OCI-LY7 (cell line): Measurements from ENCODE around the gene DEPDC1. TPM values are rescaled to one million over a fixed set of nuclear protein-coding genes. Genes with fewer than 3 reads are reported as not detected.
"Not testable (repeated sequence)": the region's sequence is repeated elsewhere in the genome, so short reads cannot be mapped to it uniquely, and the experiment has no call there.

Experiments
- BruUV-seq: library from RNA; stranded (reverse); fragments of 400-500 nt; replicated peaks from 2 replicates; lab custom pipeline; 2021; lab: Mats Ljungman, UMichigan
- CTCF ChIA-PET: fragments of 300-600 bp; sonication (Branson Sonifier 250); formaldehyde crosslinking; loops from one replicate; lab custom pipeline; 2022; ENCODE audit warnings: antibody characterized with exemption; ENCODE audit not compliant: unreplicated experiment; lab: Charles Lee
- POLR2A ChIA-PET: fragments of 300-600 bp; sonication (Branson Sonifier 250); formaldehyde crosslinking; loops from one replicate; lab custom pipeline; 2022; ENCODE audit warnings: antibody characterized with exemption; lab: Charles Lee
- DNase-seq: peaks from one replicate; pipeline ENCODE4 v3.0.0-alpha.2; 2015; ENCODE audit warnings: low spot score
- H2AFZ ChIP-seq: fragments of 200-600 bp; sonication (generic), shearing (Covaris generic); 2 replicates; pipeline ENCODE4 v1.6.1; 2014; ENCODE audit warnings: mild to moderate bottlenecking, antibody characterized with exemption, low read length, moderate library complexity
- H3K27ac ChIP-seq: fragments of 200-600 bp; sonication (generic); 2 replicates; pipeline ENCODE4 v1.5.1; 2014; ENCODE audit warnings: mixed run types, low read depth, mild to moderate bottlenecking, moderate library complexity, low read length, inconsistent platforms; ENCODE audit not compliant: poor library complexity, severe bottlenecking
- H3K36me3 ChIP-seq: fragments of 200-600 bp; sonication (generic); 2 replicates; pipeline ENCODE4 v1.6.1; 2014; ENCODE audit warnings: mild to moderate bottlenecking, antibody characterized with exemption, low read length, moderate library complexity, mixed read lengths; ENCODE audit not compliant: insufficient read depth
- H3K4me1 ChIP-seq: fragments of 200-600 bp; sonication (generic); 2 replicates; pipeline ENCODE4 v1.5.1; 2014; ENCODE audit warnings: mild to moderate bottlenecking, low read length; ENCODE audit not compliant: insufficient read depth, poor library complexity, severe bottlenecking
- H3K4me2 ChIP-seq: fragments of 200-600 bp; sonication (generic); 2 replicates; pipeline ENCODE4 v1.6.1; 2014; ENCODE audit warnings: mild to moderate bottlenecking, low read length
- H3K4me3 ChIP-seq: fragments of 200-600 bp; sonication (generic); 2 replicates; pipeline ENCODE4 v1.5.1; 2014; ENCODE audit warnings: mild to moderate bottlenecking, low read depth, low read length; ENCODE audit not compliant: poor library complexity, severe bottlenecking
- H3K79me2 ChIP-seq: fragments of 200-600 bp; sonication (generic); 2 replicates; pipeline ENCODE4 v1.6.1; 2016; ENCODE audit warnings: low read depth, mild to moderate bottlenecking, low read length, moderate library complexity, mixed read lengths; ENCODE audit not compliant: insufficient read depth
- H3K9me2 ChIP-seq: fragments of 200-600 bp; sonication (generic); 2 replicates; pipeline ENCODE4 v1.6.1; 2016; ENCODE audit warnings: mild to moderate bottlenecking, low read length, mixed read lengths; ENCODE audit not compliant: insufficient read depth
- H3K9me3 ChIP-seq: fragments of 200-600 bp; sonication (generic); 2 replicates; pipeline ENCODE4 v1.6.1; 2014; ENCODE audit warnings: mild to moderate bottlenecking, mixed run types, low read length, mixed read lengths
- H4K20me1 ChIP-seq: fragments of 200-600 bp; sonication (generic); 2 replicates; pipeline ENCODE4 v1.6.1; 2014; ENCODE audit warnings: mild to moderate bottlenecking, antibody characterized with exemption, low read length, moderate library complexity, mixed read lengths; ENCODE audit not compliant: insufficient read depth
- CTCF ChIP-seq: fragments of 200-600 bp; sonication (generic); conservative IDR thresholded peaks from 2 replicates; pipeline ENCODE4 v1.5.1; 2014; ENCODE audit warnings: mild to moderate bottlenecking, antibody characterized with exemption, low read length, moderate library complexity, mixed read lengths
- EZH2phosphoT487 ChIP-seq: fragments of 200-600 bp; sonication (generic); IDR thresholded peaks from 2 replicates; pipeline ENCODE4 v1.6.1; 2018; ENCODE audit warnings: low read depth, borderline replicate concordance, mild to moderate bottlenecking, mixed run types, antibody characterized with exemption, low read length, moderate library complexity, mixed read lengths
- intact Hi-C: fragments of 100-400 bp; cut with micrococcal nuclease; formaldehyde crosslinking; loops from one replicate; pipeline ENCODE4 v1.10.0; 2022; ENCODE audit not compliant: unreplicated experiment
- total RNA-seq, 2 experiments: library from RNA; depleted of rRNA in 1 of 2; stranded (reverse); fragments of >200 nt in 1 of 2; shearing (Covaris generic) in 1 of 2; gene quantifications; 2 replicates each; pipeline ENCODE4 v1.2.3, GENCODE V29; 2014 to 2022

DEPDC1 gene
- total RNA-seq, 2 experiments from 2014 or later, result 20.6 to 45.7 TPM

DNA sequence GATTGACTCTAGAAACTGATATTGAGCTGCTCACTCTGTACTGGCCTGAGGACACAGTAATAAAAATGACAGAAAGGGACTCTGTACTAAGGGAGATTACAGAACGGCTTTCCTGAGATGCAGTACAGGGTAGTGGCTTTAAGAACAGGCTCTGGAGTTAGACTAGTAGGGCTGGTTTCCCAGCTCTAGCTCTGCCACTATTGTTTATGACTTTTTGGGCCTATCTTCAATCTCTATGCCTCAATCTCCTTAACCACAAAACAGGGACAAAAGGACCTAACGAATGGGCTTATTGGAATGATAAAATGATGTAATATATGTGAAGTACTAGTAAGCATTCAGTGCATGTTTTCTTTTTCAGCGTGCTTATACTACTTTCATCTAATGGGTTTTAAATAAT, 1.4 kb downstream of the DEPDC1 start:
- TF ChIP-seq CTCF (no peak), EZH2phosphoT487 (no peak)
- H3K4me1 ChIP-seq, result peaks cover 33% of the 10 kb centered on the region
- DNase-seq, result no peak
- H3K27ac ChIP-seq, result peak overlapping the region; percentile 63
- ChIA-PET POLR2A (interaction anchor here (0.6 to 4.1 kb wide), 8 partner anchors 10 to 1916 kb away, joined by 3 to 24 read pairs (median 4); no protein-coding TSS in a partner anchor), CTCF (interaction anchor here (1.4 kb wide), 1 partner anchor 11 kb away, joined by 3 read pairs; no protein-coding TSS in a partner anchor)
- intact Hi-C loops, result no loop called here
- peaks cover 56% of the 10 kb centered on the region; the same call in 1 of the 2 replicates for H3K79me2 ChIP-seq
- peaks cover 37% of the 10 kb centered on the region for H3K36me3 ChIP-seq
- H4K20me1 ChIP-seq, result no peaks in the 10 kb centered on the region
- peak overlapping the region; percentile 91; the same call in 1 of the 2 replicates for H2AFZ ChIP-seq
- H3K9me2 ChIP-seq, result no peaks in the 10 kb centered on the region
- H3K9me3 ChIP-seq, result peaks cover 4% of the 10 kb centered on the region; the same call in 1 of the 2 replicates
- H3K4me2 ChIP-seq, result peak overlapping the region; percentile 85
- no TSS peak for BruUV-seq
- peak overlapping the region; percentile 94 for H3K4me3 ChIP-seq

DNA sequence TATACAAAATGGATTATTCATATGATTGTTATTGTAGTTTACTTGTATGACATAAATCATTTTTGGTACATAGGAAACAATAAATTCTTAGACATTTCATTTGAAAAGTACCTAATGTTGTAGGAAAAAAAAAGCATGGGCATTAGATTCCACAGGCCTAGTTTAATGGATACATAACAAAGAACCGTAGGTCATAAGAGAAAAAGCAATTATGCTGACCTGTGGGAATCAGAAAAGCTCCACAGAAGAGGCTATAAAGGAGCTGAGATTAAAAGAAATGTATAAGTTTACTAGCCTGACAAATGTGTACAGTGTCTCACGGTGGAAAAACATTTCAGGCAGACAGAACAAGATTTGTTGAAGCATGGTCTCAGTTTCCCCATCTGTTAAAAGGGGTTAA, 3.7 kb downstream of the DEPDC1 start:
- no peak for DNase-seq
- Histone ChIP-seq H3K36me3 (peaks cover 60% of the 10 kb centered on the region), H3K79me2 (peaks cover 63% of the 10 kb centered on the region; the same call in 1 of the 2 replicates), H3K9me3 (peaks cover 9% of the 10 kb centered on the region; the same call in 1 of the 2 replicates), H3K4me2 (peak overlapping the region; percentile 37; the same call in 1 of the 2 replicates), H3K4me3 (peak overlapping the region; percentile 19), H3K4me1 (peaks cover 33% of the 10 kb centered on the region), H2AFZ (no peak overlapping the region), H3K27ac (no peak overlapping the region), H3K9me2 (no peaks in the 10 kb centered on the region), H4K20me1 (no peaks in the 10 kb centered on the region)
- ChIA-PET POLR2A (interaction anchor here (1.4 to 1.7 kb wide), 2 partner anchors 9 to 14 kb away, joined by 3 read pairs; no protein-coding TSS in a partner anchor), CTCF (interaction anchor here (0.6 kb wide), 1 partner anchor 1512 kb away, joined by 3 read pairs; no protein-coding TSS in a partner anchor)
- intact Hi-C loops, result no loop called here
- no peak for TF ChIP-seq EZH2phosphoT487
- no peak for TF ChIP-seq CTCF
- BruUV-seq, result no TSS peak

GRCh38 chr1:68492255-68492654, 4.6 kb downstream of the DEPDC1 start:
- intact Hi-C loops, POLR2A ChIA-PET, H3K9me3 ChIP-seq, H3K4me2 ChIP-seq, H4K20me1 ChIP-seq, BruUV-seq, H2AFZ ChIP-seq, H3K4me3 ChIP-seq, H3K9me2 ChIP-seq, DNase-seq, CTCF ChIA-PET, H3K27ac ChIP-seq: not testable (repeated sequence)
- Histone ChIP-seq H3K79me2 (peaks cover 63% of the 10 kb centered on the region; the same call in 1 of the 2 replicates), H3K4me1 (peaks cover 28% of the 10 kb centered on the region), H3K36me3 (peaks cover 69% of the 10 kb centered on the region)
